Muscle of back (tissue), 10 donors: ENCODE results near the gene AZIN2. TPM values are rescaled to one million over a fixed set of nuclear protein-coding genes. Genes with fewer than 3 reads are reported as not detected.

ENCODE experiments used
- polyA plus RNA-seq, 10 donors: library from polyadenylated mRNA; unstranded; fragments of 120-200 nt; gene quantifications; one replicate each; pipeline ENCODE4 v1.2.1, GENCODE V29; 2013; ENCODE audit not compliant: insufficient read length in 10 of 10

The AZIN2 gene
- polyA plus RNA-seq, 10 donors = 3.7 to 7.2 (median 5.0) TPM

Other genes starting within 250 kb of the AZIN2 start
- gene FNDC5, start 210.2 kb upstream of the AZIN2 start, polyA plus RNA-seq = 100 to 1,000 TPM; 161 to 210 (median 176) TPM
- gene HPCA, start 194.7 kb upstream of the AZIN2 start, polyA plus RNA-seq = 1 to 10 TPM in 1 of 10 donors, under 1 TPM in 9; 0.13 to 1.2 (median 0.21) TPM
- 10 to 100 TPM in 1 of 10 donors, 1 to 10 TPM in 9; 4.5 to 15.7 (median 7.2) TPM for gene TMEM54, start 179.8 kb upstream of the AZIN2 start, polyA plus RNA-seq
- 10 to 100 TPM in 2 of 10 donors, 1 to 10 TPM in 8; 7.3 to 10.6 (median 8.6) TPM for gene RNF19B, start 116.3 kb upstream of the AZIN2 start, polyA plus RNA-seq
- 100 to 1,000 TPM; 101 to 150 (median 118) TPM for gene AK2, start 44.3 kb upstream of the AZIN2 start, polyA plus RNA-seq
- gene TRIM62, start 100.9 kb downstream of the AZIN2 start, polyA plus RNA-seq = 1 to 10 TPM; 5.0 to 7.6 (median 5.9) TPM
- gene ZNF362, start 175.3 kb downstream of the AZIN2 start, polyA plus RNA-seq = 10 to 100 TPM; 27.6 to 40.1 (median 31.9) TPM
- under 1 TPM in 2 of 10 donors, not detected in 8; 0.12 to 0.27 TPM for gene A3GALT2, start 239.9 kb downstream of the AZIN2 start, polyA plus RNA-seq